HepG2 (cell line): Measurements from ENCODE around the gene FOXS1. TPM values are rescaled to one million over a fixed set of nuclear protein-coding genes. Genes with fewer than 3 reads are reported as not detected.

Source experiments
- AGO2 ChIP-seq: fragments of 200-400 bp; formaldehyde crosslinking; optimal IDR thresholded peaks from 2 replicates; pipeline ENCODE3; 2017; ENCODE audit warnings: mild to moderate bottlenecking, low read depth, low read length, moderate library complexity
- ATF1 ChIP-seq: IDR thresholded peaks from 2 replicates; pipeline ENCODE4 v1.6.1; 2016; ENCODE audit warnings: mild to moderate bottlenecking, control low read depth
- ATF4 ChIP-seq, 2 experiments: fragments of 450-650 bp in 1 of 2; sonication (generic) in 1 of 2; formaldehyde crosslinking; IDR thresholded peaks; 2 replicates each; pipeline versions ENCODE4 v1.5.0 to v1.8.0; 2020 to 2022; ENCODE audit warnings: mild to moderate bottlenecking in 1 of 2, missing genetic modification reagents in 1 of 2
- DPF2 ChIP-seq: sonication (generic); formaldehyde crosslinking; IDR thresholded peaks from 2 replicates; pipeline ENCODE4 v1.4.0; 2020; ENCODE audit warnings: mild to moderate bottlenecking, low read depth, missing genetic modification reagents, borderline replicate concordance
- EP300 ChIP-seq, 3 experiments: sonication (generic) in 1 of 3; formaldehyde crosslinking in 1 of 3; IDR thresholded peaks; 2 replicates each; pipeline versions ENCODE4 v1.5.1 to v1.6.1; 2011 to 2020; ENCODE audit warnings: low read depth in 2 of 3, low read length in 2 of 3, borderline replicate concordance in 1 of 3, improper control_type of control experiment in 1 of 3, mild to moderate bottlenecking in 1 of 3, missing genetic modification reagents in 1 of 3, moderate library complexity in 1 of 3
- KDM6A ChIP-seq: IDR thresholded peaks from 2 replicates; pipeline ENCODE4 v1.6.1; 2016; ENCODE audit warnings: low read depth
- NFE2 ChIP-seq: sonication (generic); formaldehyde crosslinking; IDR thresholded peaks from 2 replicates; pipeline ENCODE4 v1.4.0; 2020; ENCODE audit warnings: missing genetic modification reagents
- PBX3 ChIP-seq: sonication (generic); formaldehyde crosslinking; IDR thresholded peaks from 2 replicates; pipeline ENCODE4 v1.8.1; 2023; ENCODE audit warnings: missing genetic modification reagents, inconsistent platforms, borderline replicate concordance
- TERF1 ChIP-seq: sonication (generic); formaldehyde crosslinking; IDR thresholded peaks from 2 replicates; pipeline ENCODE4 v1.8.0; 2022; ENCODE audit warnings: mild to moderate bottlenecking, missing genetic modification reagents, moderate library complexity
- TOPORS ChIP-seq: sonication (generic); formaldehyde crosslinking; IDR thresholded peaks from 2 replicates; pipeline ENCODE4 v1.8.0; 2023; ENCODE audit warnings: mild to moderate bottlenecking, missing genetic modification reagents
- U2AF1 ChIP-seq: fragments of 200-400 bp; formaldehyde crosslinking; optimal IDR thresholded peaks from 2 replicates; pipeline ENCODE3; 2017; ENCODE audit warnings: mild to moderate bottlenecking, low read depth, low read length
- ZKSCAN1 ChIP-seq: fragments of 150-350 bp; IDR thresholded peaks from 2 replicates; pipeline ENCODE4 v1.6.1; 2014; ENCODE audit warnings: low read length
- ZKSCAN8 ChIP-seq: IDR thresholded peaks from 2 replicates; pipeline ENCODE4 v1.6.1; 2016; ENCODE audit warnings: borderline replicate concordance, missing genetic modification reagents, missing compliant biosample characterization
- ZNF275 ChIP-seq: sonication (generic); formaldehyde crosslinking; IDR thresholded peaks from 2 replicates; pipeline ENCODE4 v1.8.0; 2022; ENCODE audit warnings: missing genetic modification reagents, mild to moderate bottlenecking, inconsistent platforms, borderline replicate concordance
- ZNF317 ChIP-seq: sonication (generic); formaldehyde crosslinking; IDR thresholded peaks from 2 replicates; pipeline ENCODE4 v1.5.0; 2020; ENCODE audit warnings: mild to moderate bottlenecking, missing genetic modification reagents
- ZNF44 ChIP-seq: sonication (generic); formaldehyde crosslinking; IDR thresholded peaks from 2 replicates; pipeline ENCODE4 v1.5.1; 2020; ENCODE audit warnings: mild to moderate bottlenecking, missing genetic modification reagents
- ZNF446 ChIP-seq: sonication (generic); formaldehyde crosslinking; IDR thresholded peaks from 2 replicates; pipeline ENCODE4 v1.5.0; 2020; ENCODE audit warnings: mild to moderate bottlenecking, missing genetic modification reagents
- ZNF510 ChIP-seq: sonication (generic); formaldehyde crosslinking; IDR thresholded peaks from 2 replicates; pipeline ENCODE4 v1.4.0; 2020; ENCODE audit warnings: low read depth, mild to moderate bottlenecking, missing genetic modification reagents
- ZNF761 ChIP-seq: sonication (generic); formaldehyde crosslinking; conservative IDR thresholded peaks from 2 replicates; pipeline ENCODE4 v1.4.0; 2020; ENCODE audit warnings: mild to moderate bottlenecking, missing genetic modification reagents
- ZSCAN20 ChIP-seq: sonication (generic); formaldehyde crosslinking; IDR thresholded peaks from 2 replicates; pipeline ENCODE4 v1.4.0; 2020; ENCODE audit warnings: missing genetic modification reagents, mild to moderate bottlenecking, borderline replicate concordance
- polyA plus RNA-seq, 8 experiments: library from polyadenylated mRNA; depleted of rRNA in 3 of 8; stranded (reverse) in 7 of 8; unstranded in 1 of 8; fragments of >200 nt; fragmentation: Illumina TruSeq in 4 of 8; extraction: Trizol in 4 of 8; gene quantifications; 2 replicates each; pipeline versions ENCODE4 v1.2.1 to v1.2.3, GENCODE V29; 2011 to 2016; ENCODE audit warnings: low read depth in 4 of 8, missing spikeins in 1 of 8, mixed read lengths in 1 of 8; ENCODE audit not compliant: insufficient read depth in 1 of 8
- total RNA-seq, 5 experiments: library from RNA; depleted of rRNA; stranded (reverse); fragments of >200 nt; fragmentation: Illumina TruSeq; extraction: Trizol; gene quantifications; 2 replicates each; pipeline ENCODE4 v1.2.3, GENCODE V29; 2016; ENCODE audit warnings: low read depth in 1 of 5

Gene FOXS1
- total and polyA plus RNA-seq, 2 of the 13 experiments (the other 11 are each of a cell fraction or from before 2014, with no cell fraction given), result not detected

- no peak for TF ChIP-seq AGO2
- TF ChIP-seq U2AF1, result no peak
- TF ChIP-seq ZNF44, result no peak
- TF ChIP-seq EP300 (IDR thresholded peaks at IDR 0.05; ENCODE audit: low read depth in 2 of 2, low read length in 2 of 2), result no peak
- TF ChIP-seq EP300 (CRISPR knock-in tag; IDR thresholded peaks at IDR 0.05; ENCODE audit: borderline replicate concordance), result no peak
- no peak for TF ChIP-seq PBX3 (CRISPR knock-in tag)
- TF ChIP-seq ZNF446 (CRISPR knock-in tag), result no peak
- no peak for TF ChIP-seq NFE2 (CRISPR knock-in tag)
- TF ChIP-seq ATF4 (CRISPR knock-in tag; IDR thresholded peaks at IDR 0.05), result no peak
- no peak for TF ChIP-seq ZNF317 (CRISPR knock-in tag)
- no peak for TF ChIP-seq ZKSCAN1
- 0 out of 2 replicates have a peak, but pooled peaks have one; percentile 30 for TF ChIP-seq ZNF510
- no peak for TF ChIP-seq ZNF761
- TF ChIP-seq DPF2 (CRISPR knock-in tag), result no peak
- no peak for TF ChIP-seq ZKSCAN8
- no peak for TF ChIP-seq ZSCAN20
- no peak for TF ChIP-seq TOPORS
- TF ChIP-seq TERF1 (CRISPR knock-in tag), result no peak
- TF ChIP-seq ATF1, result no peak
- TF ChIP-seq ZNF275 (CRISPR knock-in tag), result no peak
- TF ChIP-seq KDM6A (CRISPR knock-in tag), result no peak
These were observed 1.4 kb upstream of the FOXS1 start (continued) for GRCh38 chr20:31846793-31847138.
